IMR-90 (cell line): ENCODE measurements around the gene CENPP. TPM values are rescaled to one million over a fixed set of nuclear protein-coding genes. Genes with fewer than 3 reads are reported as not detected.

Experiments
- ATAC-seq: fragments of 200-7000 bp; cut with Tn5 transposase; 2 replicates; pipeline ENCODE4 v1.9.1; 2020; ENCODE audit warnings: low read depth, mild to moderate bottlenecking, moderate library complexity
- BruUV-seq: library from RNA; stranded (reverse); fragments of 400-500 nt; replicated peaks from 2 replicates; lab custom pipeline; 2021; lab: Mats Ljungman, UMichigan
- CTCF ChIA-PET: fragments of 300-600 bp; formaldehyde crosslinking; extraction: SDS; loops from one replicate; lab custom pipeline; 2021; ENCODE audit warnings: antibody characterized with exemption; lab: Yijun Ruan, JAX
- POLR2A ChIA-PET: fragments of 300-600 bp; sonication (Branson Sonifier 250); formaldehyde crosslinking; loops from one replicate; lab custom pipeline; 2022; ENCODE audit warnings: antibody characterized with exemption; ENCODE audit not compliant: unreplicated experiment; lab: Charles Lee
- DNase-seq: peaks from one replicate; pipeline ENCODE4 v3.0.0; 2013
- H2AFZ ChIP-seq: replicated peaks from 2 replicates; pipeline ENCODE3; 2013; ENCODE audit warnings: low read length, mild to moderate bottlenecking; ENCODE audit not compliant: poor library complexity
- H2AK5ac ChIP-seq: 2 replicates; pipeline ENCODE4 v1.6.1; 2013; ENCODE audit warnings: low read depth, low read length, inconsistent platforms
- H2AK9ac ChIP-seq: replicated peaks from 2 replicates; pipeline ENCODE3; 2013; ENCODE audit warnings: mild to moderate bottlenecking, low read depth, low read length, moderate library complexity; ENCODE audit not compliant: poor library complexity
- H2BK120ac ChIP-seq: 2 replicates; pipeline ENCODE4 v1.6.1; 2013; ENCODE audit warnings: low read depth, low read length, inconsistent platforms
- H2BK15ac ChIP-seq: 3 replicates; pipeline ENCODE4 v1.6.1; 2013; ENCODE audit warnings: low read depth, low read length, inconsistent platforms
- H2BK20ac ChIP-seq: 2 replicates; pipeline ENCODE4 v1.6.1; 2013; ENCODE audit warnings: low read depth, mild to moderate bottlenecking, inconsistent platforms, low read length, moderate library complexity
- H2BK5ac ChIP-seq: 2 replicates; pipeline ENCODE4 v1.6.1; 2013; ENCODE audit warnings: mild to moderate bottlenecking, low read depth, low read length, inconsistent platforms; ENCODE audit not compliant: poor library complexity, severe bottlenecking
- H3K14ac ChIP-seq: replicated peaks from 2 replicates; pipeline ENCODE4 v1.6.1; 2013; ENCODE audit warnings: low read depth, low read length, inconsistent platforms
- H3K18ac ChIP-seq: 2 replicates; pipeline ENCODE4 v1.6.1; 2013; ENCODE audit warnings: low read depth, low read length, control low read depth
- H3K23ac ChIP-seq: 2 replicates; pipeline ENCODE4 v1.6.1; 2013; ENCODE audit warnings: low read depth, low read length, inconsistent platforms
- H3K27ac ChIP-seq: 2 replicates; pipeline ENCODE4 v1.5.1; 2013; ENCODE audit warnings: mild to moderate bottlenecking, control low read depth, low read length; ENCODE audit not compliant: insufficient read depth
- H3K27me3 ChIP-seq: 2 replicates; pipeline ENCODE4 v1.6.1; 2013; ENCODE audit warnings: low read length; ENCODE audit not compliant: control insufficient read depth, insufficient read depth
- H3K36me3 ChIP-seq: 2 replicates; pipeline ENCODE4 v1.6.1; 2013; ENCODE audit warnings: low read length, mixed read lengths; ENCODE audit not compliant: control insufficient read depth, insufficient read depth
- H3K4ac ChIP-seq: 2 replicates; pipeline ENCODE4 v1.6.1; 2013; ENCODE audit warnings: low read depth, low read length, inconsistent platforms
- H3K4me1 ChIP-seq: 2 replicates; pipeline ENCODE4 v1.6.1; 2013; ENCODE audit warnings: low read length, mixed read lengths; ENCODE audit not compliant: control insufficient read depth, insufficient read depth
- H3K4me2 ChIP-seq: 2 replicates; pipeline ENCODE4 v1.6.1; 2013; ENCODE audit warnings: low read depth, mild to moderate bottlenecking, control low read depth, low read length, moderate library complexity
- H3K4me3 ChIP-seq: 2 replicates; pipeline ENCODE4 v1.5.1; 2013; ENCODE audit warnings: low read depth, mild to moderate bottlenecking, control low read depth, low read length, moderate library complexity; ENCODE audit not compliant: insufficient read depth
- H3K56ac ChIP-seq: 2 replicates; pipeline ENCODE4 v1.6.1; 2013; ENCODE audit warnings: low read length, inconsistent platforms; ENCODE audit not compliant: insufficient read depth; ENCODE audit errors: extremely low read depth
- H3K79me1 ChIP-seq, 2 experiments: 2 replicates each; pipeline ENCODE4 v1.6.1; 2013; ENCODE audit warnings: low read length in 2 of 2, inconsistent platforms in 1 of 2, low read depth in 1 of 2
- H3K9ac ChIP-seq: 2 replicates; pipeline ENCODE4 v1.6.1; 2013; ENCODE audit warnings: low read depth, low read length, control low read depth
- H3K9me1 ChIP-seq: 2 replicates; pipeline ENCODE4 v1.6.1; 2013; ENCODE audit warnings: low read length, inconsistent platforms; ENCODE audit not compliant: insufficient read depth
- H3K9me3 ChIP-seq: 2 replicates; pipeline ENCODE4 v1.6.1; 2013; ENCODE audit warnings: low read length; ENCODE audit not compliant: control insufficient read depth, insufficient read depth
- H4K20me1 ChIP-seq: 2 replicates; pipeline ENCODE4 v1.6.1; 2013; ENCODE audit warnings: low read length, inconsistent platforms; ENCODE audit not compliant: insufficient read depth
- H4K5ac ChIP-seq: 2 replicates; pipeline ENCODE4 v1.6.1; 2013; ENCODE audit warnings: mild to moderate bottlenecking, low read depth, low read length, control low read depth
- H4K8ac ChIP-seq, 2 experiments: 2 replicates each; pipeline ENCODE4 v1.6.1; 2013; ENCODE audit warnings: low read depth in 2 of 2, low read length in 2 of 2, control low read depth in 1 of 2, inconsistent platforms in 1 of 2
- H4K91ac ChIP-seq: 2 replicates; pipeline ENCODE4 v1.6.1; 2013; ENCODE audit warnings: low read depth, low read length, inconsistent platforms; ENCODE audit not compliant: insufficient read depth
- BHLHE40 ChIP-seq: fragments of 150-350 bp; IDR thresholded peaks from 2 replicates; pipeline ENCODE4 v1.6.1; 2016; ENCODE audit warnings: mild to moderate bottlenecking, low read depth, low read length
- CTCF ChIP-seq: conservative IDR thresholded peaks from 2 replicates; pipeline ENCODE4 v1.5.1; 2012; ENCODE audit warnings: mild to moderate bottlenecking, low read depth, low read length, improper control_type of control experiment
- ELK1 ChIP-seq: fragments of 150-350 bp; IDR thresholded peaks from 2 replicates; pipeline ENCODE4 v1.6.1; 2016; ENCODE audit warnings: low read depth, mild to moderate bottlenecking, low read length, moderate library complexity, borderline replicate concordance
- FOS ChIP-seq: fragments of 150-350 bp; IDR thresholded peaks from 2 replicates; pipeline ENCODE4 v1.6.1; 2016; ENCODE audit warnings: low read depth, low read length
- MAFK ChIP-seq: IDR thresholded peaks from 2 replicates; pipeline ENCODE4 v1.6.1; 2012; ENCODE audit warnings: low read depth, low read length, improper control_type of control experiment
- MXI1 ChIP-seq: IDR thresholded peaks from 2 replicates; pipeline ENCODE4 v1.6.1; 2012; ENCODE audit warnings: low read depth, mild to moderate bottlenecking, low read length, moderate library complexity, borderline replicate concordance
- RAD21 ChIP-seq: IDR thresholded peaks from 2 replicates; pipeline ENCODE4 v1.6.1; 2012; ENCODE audit warnings: low read length, improper control_type of control experiment
- RFX5 ChIP-seq: IDR thresholded peaks from 2 replicates; pipeline ENCODE4 v1.8.0; 2012; ENCODE audit warnings: low read depth, mild to moderate bottlenecking, low read length, moderate library complexity
- SMC3 ChIP-seq: fragments of 150-350 bp; IDR thresholded peaks from 2 replicates; pipeline ENCODE4 v1.6.1; 2016; ENCODE audit warnings: low read depth, mild to moderate bottlenecking, antibody characterized with exemption, low read length, moderate library complexity
- USF2 ChIP-seq: fragments of 150-350 bp; IDR thresholded peaks from 2 replicates; pipeline ENCODE4 v1.6.1; 2017; ENCODE audit warnings: mild to moderate bottlenecking, antibody characterized with exemption, low read length, low read depth
- WGBS, 2 experiments: methylation state at CpG; one replicate each; pipeline versions ENCODE4 v1.1.5 to v1.1.7; 2013; ENCODE audit warnings: missing lambda C conversion rate in 2 of 2; ENCODE audit not compliant: insufficient read length in 1 of 2; ENCODE audit errors: extremely low coverage in 2 of 2; 5-methylcytosine and 5-hydroxymethylcytosine counted together
- dilution Hi-C: fragments of 300-500 bp; cut with HindIII; formaldehyde crosslinking; loops from one replicate; pipeline ENCODE4 v1.14.3; 2018; ENCODE audit warnings: low sequenced_read_pairs; ENCODE audit not compliant: unreplicated experiment
- in situ Hi-C: fragments of 300-500 bp; cut with MboI; formaldehyde crosslinking; loops from 3 replicates; pipeline ENCODE4 v1.14.3; 2019; ENCODE audit warnings: low sequenced_read_pairs, inconsistent platforms, mixed read lengths
- intact Hi-C: fragments of 100-400 bp; cut with micrococcal nuclease; formaldehyde crosslinking; loops from 2 replicates; pipeline ENCODE4 v1.10.0; 2022
- polyA plus RNA-seq, 3 experiments: library from polyadenylated mRNA; depleted of rRNA; stranded (reverse); fragments of >200 nt; gene quantifications; 2 replicates each; pipeline ENCODE4 v1.2.3, GENCODE V29; 2012; ENCODE audit warnings: low replicate concordance in 1 of 3
- total RNA-seq: library from RNA; depleted of rRNA; stranded (reverse); fragments of >200 nt; gene quantifications from 2 replicates; pipeline ENCODE4 v1.2.3, GENCODE V29; 2012

Gene CENPP
- total and polyA plus RNA-seq, 2 of the 4 experiments (the other 2 are of a cell fraction), result 1.4 to 2.0 TPM

GRCh38 chr9:92632641-92633040 is 306.9 kb downstream of the CENPP start:
- intact Hi-C loops, result no loop called here
- WGBS, 2 experiments, result 96% methylated on average over 4 of the region's 5 CpGs; no CpG with 5 or more reads in 1 of the 2 experiments
- H3K9me1 ChIP-seq, result no peaks in the 10 kb centered on the region
- H3K4me1 ChIP-seq, result no peaks in the 10 kb centered on the region
- no peak overlapping the region for H2BK15ac ChIP-seq
- no peak overlapping the region for H3K4ac ChIP-seq
- H2BK20ac ChIP-seq, result no peak overlapping the region
- in situ Hi-C loops, result loop anchor here (10.0 kb wide), 2 partner anchors 198 to 498 kb away; no protein-coding TSS in a partner anchor
- no peak overlapping the region for H2BK5ac ChIP-seq
- DNase-seq, result no peak
- no peak overlapping the region for H3K14ac ChIP-seq
- H3K27me3 ChIP-seq, result no peaks in the 10 kb centered on the region
- dilution Hi-C loops, result no loop called here
- H3K4me2 ChIP-seq, result no peak overlapping the region
- H4K91ac ChIP-seq, result no peak overlapping the region
- no peak overlapping the region for H4K8ac ChIP-seq
- no peaks in the 10 kb centered on the region for H3K9me3 ChIP-seq
- H2BK120ac ChIP-seq, result no peak overlapping the region
- peaks cover 4 to 7% of the 10 kb centered on the region in 2 experiments; a peak in 2 of 4 replicates for H3K79me1 ChIP-seq
- ChIA-PET CTCF (no interaction called here), POLR2A (no interaction called here)
- no peak overlapping the region for H3K27ac ChIP-seq
- TF ChIP-seq CTCF, result no peak
- no peak for TF ChIP-seq RFX5
- TF ChIP-seq RAD21, result no peak
- no peak for TF ChIP-seq MAFK
- TF ChIP-seq SMC3, result no peak
- TF ChIP-seq USF2, result no peak
- no peak for TF ChIP-seq BHLHE40
- TF ChIP-seq MXI1, result no peak
- no peak for TF ChIP-seq ELK1
- TF ChIP-seq FOS, result no peak
- H3K36me3 ChIP-seq, result peaks cover 43% of the 10 kb centered on the region
- BruUV-seq, result no TSS peak
- no peak overlapping the region for H3K18ac ChIP-seq
- no peak overlapping the region for H3K56ac ChIP-seq
- no peak overlapping the region for H2AK9ac ChIP-seq
- no peak overlapping the region for H3K4me3 ChIP-seq
- no peak overlapping the region for H2AK5ac ChIP-seq
- H3K9ac ChIP-seq, result no peak overlapping the region
- no peaks in the 10 kb centered on the region for H4K20me1 ChIP-seq
- H3K23ac ChIP-seq, result no peak overlapping the region
- H4K5ac ChIP-seq, result no peak overlapping the region
- no peak for ATAC-seq
- no peak overlapping the region for H2AFZ ChIP-seq
